Raji (cell line): ENCODE results near the gene COMTD1.

ENCODE experiments used
- POLR2A ChIP-seq: IDR thresholded peaks from 2 replicates; pipeline ENCODE4 v1.6.1; 2011; ENCODE audit warnings: low read depth, low read length, control low read depth; ENCODE audit not compliant: insufficient read depth

Gene COMTD1

GRCh38 chr10:75235375-75236177 lies at the start of gene COMTD1:
Gene COMTD1, minus strand, starts transcription at chr10:75235957. Its CDS starts 29 bp downstream, at chr10:75235928.
- peak; percentile 67 for TF ChIP-seq POLR2A

- TF ChIP-seq POLR2A = no peak
These were observed 48.1 kb upstream of the COMTD1 start for GRCh38 chr10:75283671-75284470.

DNA sequence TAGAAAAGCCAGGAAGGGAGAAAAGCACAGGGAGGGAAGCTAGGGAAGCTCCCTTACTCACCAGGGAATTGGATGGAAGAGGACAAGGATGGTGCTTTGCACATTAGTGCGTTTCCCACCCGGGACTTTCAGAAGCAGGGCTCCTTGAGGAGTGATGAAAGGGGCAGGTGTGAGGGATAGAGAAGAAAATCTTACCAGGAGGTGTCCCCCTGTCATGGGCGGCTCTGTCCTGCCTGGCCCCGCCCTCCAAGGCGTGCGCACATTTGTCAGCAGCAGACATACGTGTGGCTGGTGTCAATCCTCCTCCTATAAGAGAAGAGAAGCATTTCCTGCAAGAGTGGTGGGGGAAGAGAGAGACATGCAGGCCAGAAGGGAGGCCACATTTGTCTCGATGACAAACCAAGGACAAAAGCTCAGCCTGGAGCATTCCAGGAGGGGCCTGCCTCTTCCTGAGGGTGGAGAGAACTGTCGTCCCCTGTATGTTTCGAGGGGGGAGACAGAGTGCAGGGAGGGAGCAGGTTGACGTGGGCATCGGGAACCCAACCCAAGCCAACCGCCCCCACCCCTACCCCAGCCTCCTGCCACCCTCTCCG lies 47.4 kb upstream of the COMTD1 start:
- no peak for TF ChIP-seq POLR2A

- TF ChIP-seq POLR2A = no peak
These were observed 46.2 kb upstream of the COMTD1 start for GRCh38 chr10:75281974-75282373.

GRCh38 chr10:75280236-75280635 lies 44.5 kb upstream of the COMTD1 start:
- no peak for TF ChIP-seq POLR2A

DNA sequence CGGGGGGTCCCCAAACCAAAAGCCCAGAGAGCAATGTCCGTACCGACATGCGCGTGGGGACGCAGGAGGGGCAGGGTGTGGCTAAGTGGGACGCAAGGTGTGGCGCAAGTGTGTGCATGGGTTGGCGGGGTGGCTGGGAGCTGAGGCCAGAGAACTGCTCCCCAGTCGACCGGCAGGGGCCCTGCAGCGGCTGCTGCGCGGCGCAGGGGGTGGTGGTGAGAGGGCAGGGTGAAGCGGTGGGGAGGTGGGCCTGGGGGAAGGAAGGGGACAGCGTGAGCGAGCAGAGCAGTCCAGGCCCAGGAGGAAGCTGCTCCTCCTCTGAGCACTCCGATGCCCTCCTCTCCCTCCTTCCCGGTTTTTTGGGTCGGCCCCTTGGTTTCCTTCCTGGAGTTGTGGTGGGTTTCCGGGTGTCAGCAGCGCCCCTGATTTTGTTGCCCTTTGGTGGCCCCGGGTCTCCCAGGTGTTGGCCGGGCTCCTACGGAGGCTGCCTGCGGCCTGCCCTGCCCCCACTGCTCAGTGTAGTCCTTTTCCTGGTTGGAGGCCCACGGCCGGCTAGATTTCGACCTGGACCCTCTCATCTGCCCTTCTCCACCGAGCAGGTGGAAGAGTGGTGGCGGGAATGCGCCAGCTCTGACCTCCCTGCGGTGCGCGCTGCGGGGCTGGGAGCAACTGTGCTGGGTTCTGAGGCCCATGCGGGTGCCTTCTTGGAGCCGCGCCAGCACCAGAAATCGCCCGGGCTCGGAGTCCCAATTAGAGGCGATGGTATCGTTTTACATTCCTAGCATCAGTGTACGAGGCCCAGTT lies 40.5 kb upstream of the COMTD1 start:
- no peak for TF ChIP-seq POLR2A

GRCh38 chr10:75272896-75273295 lies 37.1 kb upstream of the COMTD1 start:
- no peak for TF ChIP-seq POLR2A

GRCh38 chr10:75272094-75272493 lies 36.3 kb upstream of the COMTD1 start:
- no peak for TF ChIP-seq POLR2A

GRCh38 chr10:75269605-75270004 lies 33.8 kb upstream of the COMTD1 start:
- no peak for TF ChIP-seq POLR2A

GRCh38 chr10:75266945-75267344 lies 31.2 kb upstream of the COMTD1 start:
- no peak for TF ChIP-seq POLR2A

DNA sequence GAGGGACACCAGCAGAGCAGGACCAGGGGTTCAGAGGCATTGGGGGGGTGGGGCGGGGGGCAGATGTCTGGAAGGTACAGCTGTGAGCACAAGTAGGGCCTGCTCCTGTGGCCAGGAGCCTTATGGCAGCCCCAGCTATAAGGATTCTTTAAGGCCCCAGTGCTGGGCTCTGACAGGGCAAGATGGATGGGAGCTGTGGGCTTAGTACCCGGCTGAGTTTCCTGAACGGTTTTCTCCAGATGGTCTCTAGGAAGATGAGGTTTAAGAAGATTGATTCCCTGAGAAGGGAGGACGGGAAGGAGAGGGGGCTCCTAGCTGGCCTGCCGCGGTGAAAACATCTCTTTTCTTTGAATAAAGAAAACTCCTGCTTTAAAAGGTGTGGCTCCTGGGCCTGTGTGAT lies 30.1 kb upstream of the COMTD1 start:
- no peak for TF ChIP-seq POLR2A

DNA sequence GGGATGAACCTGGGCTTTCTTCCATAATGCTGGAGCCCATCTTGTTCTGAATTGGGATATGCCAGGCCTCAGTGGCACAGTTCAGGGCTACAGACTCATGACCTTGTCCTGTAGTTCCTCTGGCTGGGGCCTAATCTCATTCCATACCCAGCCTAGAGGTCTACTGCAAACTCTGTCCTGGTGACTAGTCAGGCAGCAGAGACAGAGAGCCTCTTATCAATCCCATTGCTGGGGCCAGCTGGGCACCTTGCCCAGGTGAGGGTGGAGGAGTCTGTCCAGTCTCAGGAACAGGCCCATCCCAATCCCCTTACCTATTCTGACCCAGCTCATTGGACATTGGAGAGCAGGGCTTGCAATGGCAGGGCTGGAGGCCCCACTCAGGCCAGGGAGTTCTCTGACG lies 28.0 kb upstream of the COMTD1 start:
- no peak for TF ChIP-seq POLR2A

DNA sequence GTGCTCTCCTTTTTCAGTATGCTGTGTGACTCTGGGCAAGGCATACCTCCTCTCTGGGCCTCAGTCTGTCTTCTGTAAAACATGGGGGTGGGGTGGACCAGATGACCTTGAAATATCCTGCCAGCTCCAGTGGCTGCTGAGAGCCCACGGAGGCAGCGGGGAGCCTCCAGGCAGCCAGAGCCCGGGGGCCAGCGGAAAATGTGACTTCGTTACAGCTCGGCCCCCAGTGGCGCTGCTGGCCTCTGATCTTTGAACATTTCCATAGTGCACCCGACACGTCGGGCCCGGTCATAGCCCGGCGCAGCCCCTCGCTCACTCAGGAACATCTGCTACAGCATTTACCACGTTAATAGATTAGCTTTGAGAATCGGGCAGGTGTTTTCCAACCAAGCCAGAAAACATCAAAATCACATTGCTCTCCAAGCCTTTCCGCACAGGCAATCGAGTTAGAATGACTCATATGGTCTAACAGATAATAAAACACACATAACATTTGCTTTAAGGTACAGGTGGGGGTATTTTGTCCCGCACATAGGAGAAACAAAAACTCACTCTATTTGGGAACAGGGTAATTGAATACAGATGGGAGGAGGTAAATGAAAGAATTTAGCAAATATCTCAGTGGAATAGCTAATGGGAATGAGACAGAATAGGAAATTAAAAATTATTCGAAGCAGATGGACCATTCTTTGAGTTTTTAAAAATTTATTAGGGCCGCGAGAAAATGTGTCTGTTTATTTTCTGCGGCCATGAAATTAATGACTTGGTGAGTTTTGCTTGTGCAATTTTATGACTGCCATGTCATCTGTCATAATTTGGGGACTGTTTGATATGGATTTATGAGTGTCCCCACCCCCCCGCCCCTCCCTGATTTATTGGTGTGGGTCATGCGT lies 26.3 kb upstream of the COMTD1 start:
- TF ChIP-seq POLR2A = no peak

DNA sequence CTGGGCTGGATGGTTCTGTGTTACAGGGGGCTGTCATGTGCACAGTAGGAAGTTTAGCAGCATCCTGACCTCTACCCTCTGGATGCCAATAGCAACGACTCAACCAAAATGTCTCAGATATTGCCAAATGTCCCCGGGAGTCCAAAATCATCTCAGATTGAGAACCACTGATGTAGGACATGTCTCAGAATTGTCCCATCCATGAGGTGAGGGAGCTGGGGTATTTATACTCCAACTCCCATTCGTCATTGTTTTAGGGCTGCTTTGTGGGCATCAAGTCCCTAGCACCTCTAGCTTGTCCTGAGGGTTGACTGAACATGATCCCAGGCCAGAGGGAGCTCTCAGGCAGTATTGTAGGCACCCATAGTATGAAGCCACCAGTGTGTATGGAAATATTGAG lies 25.2 kb upstream of the COMTD1 start:
- no peak for TF ChIP-seq POLR2A
